Activated CD8-positive, alpha-beta memory T cell treated with anti-CD3 and anti-CD28 coated beads, Interleukin-2, amount 50 U/mL, for 48 hours (primary cell): ENCODE measurements around the gene ANKRD49.

Source experiments
- DNase-seq: peaks from one replicate; pipeline ENCODE4 v3.0.0-alpha.2; 2020

ANKRD49 gene

GRCh38 chr11:94511932-94512781 is 18.4 kb downstream of the ANKRD49 start, which contains the start of gene C11orf97:
Gene C11orf97, plus strand, starts transcription at chr11:94512461. Its CDS starts 68 bp downstream, at chr11:94512529.
- DNase-seq = peak; percentile 76

DNA sequence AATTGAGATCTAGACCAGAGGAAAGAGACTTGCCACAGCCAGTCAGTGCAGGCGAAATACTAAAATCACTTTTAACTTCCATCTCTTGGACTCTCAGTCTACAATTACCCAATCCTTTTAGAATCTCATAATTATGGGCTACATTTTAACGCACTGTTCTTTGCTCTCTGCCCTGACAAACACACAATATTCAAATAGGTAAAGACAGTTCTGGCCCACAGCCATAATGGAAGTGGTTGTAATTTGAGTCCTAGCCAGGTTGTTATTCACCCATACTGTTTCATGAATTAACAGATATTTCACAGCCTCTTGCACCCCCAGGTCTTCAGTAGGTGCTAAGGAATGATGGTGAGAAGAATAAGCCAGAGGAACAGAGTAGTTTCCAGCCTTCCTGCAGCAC is 19.3 kb downstream of the ANKRD49 start:
- DNase-seq = no peak

- DNase-seq = no peak
Measured at GRCh38 chr11:94515398-94515797, 21.6 kb downstream of the ANKRD49 start.

- DNase-seq = no peak
Measured at GRCh38 chr11:94516725-94517124, 22.9 kb downstream of the ANKRD49 start.

DNA sequence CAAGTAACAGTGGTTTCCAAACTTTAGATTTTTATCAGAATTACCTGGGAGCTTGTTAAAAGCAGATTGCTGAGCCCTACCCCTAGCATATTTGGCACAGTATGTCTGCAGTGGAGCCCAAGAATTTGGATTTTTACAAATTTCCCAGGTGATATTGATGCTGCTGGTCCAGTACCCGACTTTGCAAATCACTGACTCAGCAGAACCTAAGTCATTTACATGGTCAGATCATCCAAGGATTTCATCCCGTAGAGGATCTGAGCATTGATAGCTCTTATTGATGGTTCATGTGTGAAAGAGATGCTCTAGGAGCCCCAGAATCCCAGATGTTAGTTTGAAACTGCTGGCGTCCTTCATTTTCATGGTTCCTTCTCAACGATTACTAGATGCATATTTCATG is 24.5 kb downstream of the ANKRD49 start:
- DNase-seq = no peak

GRCh38 chr11:94519478-94520084 is 25.8 kb downstream of the ANKRD49 start:
- DNase-seq = no peak

DNA sequence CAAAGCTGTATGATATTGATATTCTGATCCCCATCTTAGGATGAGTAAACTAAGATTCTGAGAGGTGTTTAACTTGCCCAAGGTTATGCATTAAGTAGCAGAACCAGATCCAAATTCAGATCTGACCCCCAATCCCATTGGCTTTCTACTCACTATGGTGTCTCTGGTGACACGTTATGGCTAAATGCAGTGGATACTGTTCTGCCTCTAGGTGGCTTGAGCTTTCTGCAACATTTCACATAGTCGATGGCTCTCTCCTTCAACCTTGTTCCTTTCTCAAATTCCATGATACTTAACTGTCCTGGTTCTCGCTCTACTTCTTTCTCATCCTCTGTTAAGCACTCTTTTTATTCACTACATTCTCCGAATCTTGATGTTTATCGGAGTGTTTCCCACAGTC is 27.9 kb downstream of the ANKRD49 start:
- no peak for DNase-seq

DNA sequence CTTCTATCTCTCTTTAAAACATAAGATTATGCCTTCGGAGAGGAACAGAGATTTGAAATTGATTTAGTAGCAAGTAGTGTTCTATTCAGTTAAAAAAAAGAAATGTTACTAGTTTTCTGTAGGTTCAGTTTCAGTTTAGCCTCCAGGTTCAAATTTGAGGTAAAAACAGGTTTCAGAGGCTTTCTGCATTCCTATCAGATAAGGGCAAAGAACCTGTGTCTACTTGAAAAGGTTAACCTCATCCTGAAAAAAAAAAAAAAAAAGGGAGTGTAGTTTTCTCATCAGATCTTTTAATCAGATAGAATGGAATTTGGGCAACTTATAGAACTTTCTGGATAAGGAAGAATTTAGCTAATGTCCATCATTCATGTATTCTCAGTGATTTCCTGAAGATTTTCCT is 30.6 kb downstream of the ANKRD49 start:
- DNase-seq = no peak

GRCh38 chr11:94525546-94526324 is 32.0 kb downstream of the ANKRD49 start:
- DNase-seq = no peak

GRCh38 chr11:94526645-94527438 is 33.1 kb downstream of the ANKRD49 start:
- no peak for DNase-seq

DNA sequence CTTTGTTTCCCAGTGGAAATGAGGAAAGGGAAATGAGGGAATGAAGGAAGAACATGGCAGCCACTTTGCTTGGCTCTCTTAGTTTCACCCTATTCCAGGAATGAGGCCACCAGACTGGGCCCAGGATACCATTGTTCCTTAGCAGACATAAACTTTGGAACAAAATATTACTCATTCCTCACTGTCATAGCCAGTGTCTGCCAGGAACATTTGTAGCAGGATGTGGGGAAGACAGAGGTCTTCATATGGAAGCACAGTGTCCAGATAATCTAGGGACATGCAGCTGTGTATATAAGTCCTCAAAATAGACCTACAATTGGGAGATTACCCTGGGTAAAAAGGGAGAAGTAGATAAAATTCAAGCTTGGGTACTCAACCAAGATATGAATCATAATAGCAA is 34.8 kb downstream of the ANKRD49 start:
- DNase-seq = no peak

GRCh38 chr11:94532211-94532610 is 38.4 kb downstream of the ANKRD49 start:
- no peak for DNase-seq

- DNase-seq = no peak
Measured at GRCh38 chr11:94533206-94533605, 39.4 kb downstream of the ANKRD49 start.

GRCh38 chr11:94533696-94534630 is 40.2 kb downstream of the ANKRD49 start:
- DNase-seq = no peak

DNA sequence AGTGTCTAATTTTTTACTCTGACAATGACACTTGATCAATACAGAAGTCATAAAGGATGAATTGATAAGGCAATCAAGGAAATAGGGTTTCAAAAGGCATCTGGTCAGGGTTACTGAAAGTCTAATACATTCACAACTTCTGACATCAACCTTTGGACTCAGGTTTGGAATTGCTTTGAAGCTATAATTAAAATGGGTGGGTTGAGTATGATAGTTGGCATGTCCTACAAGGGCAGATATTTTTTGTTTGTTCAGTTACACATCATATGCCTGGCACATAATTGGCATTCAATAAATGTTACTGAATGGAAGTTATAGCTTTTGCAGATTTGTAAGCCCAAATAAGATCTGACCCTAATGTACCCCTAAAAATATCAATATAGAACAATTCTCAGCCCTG is 42.6 kb downstream of the ANKRD49 start:
- DNase-seq = no peak

DNA sequence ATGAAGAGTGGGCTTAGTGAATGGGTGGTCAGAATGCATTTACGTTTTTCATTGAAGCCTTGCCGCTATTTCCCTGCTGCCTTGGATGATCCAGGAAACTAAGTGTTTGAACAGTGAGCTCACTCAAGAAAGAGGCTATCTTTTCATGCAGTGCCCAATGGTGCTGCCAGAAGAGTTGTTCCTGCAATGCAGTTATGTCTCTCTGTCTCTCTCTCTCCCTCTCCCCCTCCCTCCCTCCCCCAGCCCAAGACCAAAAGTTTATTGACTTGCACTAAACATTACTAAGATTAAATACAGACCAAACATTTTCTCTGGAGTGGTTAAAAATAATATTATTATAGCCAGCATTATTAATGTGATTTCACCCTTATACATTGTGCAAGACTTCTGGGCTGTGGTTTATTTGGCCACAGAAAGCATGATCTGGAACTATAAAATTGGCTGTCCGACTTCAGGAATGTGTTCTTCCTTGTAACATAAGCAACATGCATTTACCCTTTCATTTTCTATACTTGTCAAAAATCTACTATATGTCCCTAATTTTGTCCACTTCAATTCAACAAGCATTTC is 43.3 kb downstream of the ANKRD49 start:
- no peak for DNase-seq

DNA sequence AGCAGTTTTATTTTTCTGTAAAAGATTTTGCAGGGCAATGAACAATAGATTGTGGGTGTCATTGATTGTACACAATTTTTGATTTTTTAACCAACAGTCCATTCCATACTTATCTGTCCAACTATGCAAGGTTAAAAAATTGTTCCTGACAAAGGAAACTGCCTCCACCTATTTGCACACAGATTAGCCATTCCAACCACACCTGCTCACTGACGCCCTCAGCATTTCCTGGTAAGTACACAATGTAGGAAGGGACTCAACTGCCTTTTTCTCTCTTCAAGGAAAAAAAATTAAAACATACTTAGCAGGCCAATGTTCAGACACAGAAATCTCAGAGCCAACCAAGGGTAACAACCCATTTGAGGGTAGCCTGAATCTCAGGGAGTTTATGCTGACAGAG is 45.6 kb downstream of the ANKRD49 start:
- no peak for DNase-seq

DNA sequence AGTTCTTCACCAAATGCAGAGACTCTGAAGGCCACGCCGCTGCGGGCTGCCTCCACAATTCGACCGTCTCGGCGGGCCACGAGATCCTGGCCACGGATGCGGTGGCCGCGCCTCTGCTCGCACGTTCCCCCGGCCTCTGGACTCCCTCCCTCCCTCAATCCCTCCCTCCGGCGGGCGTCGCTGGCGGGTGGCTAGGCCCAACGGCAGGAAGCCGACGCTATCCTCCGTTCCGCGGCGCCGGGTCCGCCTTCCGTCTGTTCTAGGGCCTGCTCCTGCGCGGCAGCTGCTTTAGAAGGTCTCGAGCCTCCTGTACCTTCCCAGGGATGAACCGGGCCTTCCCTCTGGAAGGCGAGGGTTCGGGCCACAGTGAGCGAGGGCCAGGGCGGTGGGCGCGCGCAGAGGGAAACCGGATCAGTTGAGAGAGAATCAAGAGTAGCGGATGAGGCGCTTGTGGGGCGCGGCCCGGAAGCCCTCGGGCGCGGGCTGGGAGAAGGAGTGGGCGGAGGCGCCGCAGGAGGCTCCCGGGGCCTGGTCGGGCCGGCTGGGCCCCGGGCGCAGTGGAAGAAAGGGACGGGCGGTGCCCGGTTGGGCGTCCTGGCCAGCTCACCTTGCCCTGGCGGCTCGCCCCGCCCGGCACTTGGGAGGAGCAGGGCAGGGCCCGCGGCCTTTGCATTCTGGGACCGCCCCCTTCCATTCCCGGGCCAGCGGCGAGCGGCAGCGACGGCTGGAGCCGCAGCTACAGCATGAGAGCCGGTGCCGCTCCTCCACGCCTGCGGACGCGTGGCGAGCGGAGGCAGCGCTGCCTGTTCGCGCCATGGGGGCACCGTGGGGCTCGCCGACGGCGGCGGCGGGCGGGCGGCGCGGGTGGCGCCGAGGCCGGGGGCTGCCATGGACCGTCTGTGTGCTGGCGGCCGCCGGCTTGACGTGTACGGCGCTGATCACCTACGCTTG is 50.2 kb downstream of the ANKRD49 start, which contains the start of gene FUT4:
Gene FUT4 (plus strand): TSS at position 227 of the 951 bp plus-strand sequence. CDS start 213 bp downstream, at position 440.
- peak; percentile 87 for DNase-seq

DNA sequence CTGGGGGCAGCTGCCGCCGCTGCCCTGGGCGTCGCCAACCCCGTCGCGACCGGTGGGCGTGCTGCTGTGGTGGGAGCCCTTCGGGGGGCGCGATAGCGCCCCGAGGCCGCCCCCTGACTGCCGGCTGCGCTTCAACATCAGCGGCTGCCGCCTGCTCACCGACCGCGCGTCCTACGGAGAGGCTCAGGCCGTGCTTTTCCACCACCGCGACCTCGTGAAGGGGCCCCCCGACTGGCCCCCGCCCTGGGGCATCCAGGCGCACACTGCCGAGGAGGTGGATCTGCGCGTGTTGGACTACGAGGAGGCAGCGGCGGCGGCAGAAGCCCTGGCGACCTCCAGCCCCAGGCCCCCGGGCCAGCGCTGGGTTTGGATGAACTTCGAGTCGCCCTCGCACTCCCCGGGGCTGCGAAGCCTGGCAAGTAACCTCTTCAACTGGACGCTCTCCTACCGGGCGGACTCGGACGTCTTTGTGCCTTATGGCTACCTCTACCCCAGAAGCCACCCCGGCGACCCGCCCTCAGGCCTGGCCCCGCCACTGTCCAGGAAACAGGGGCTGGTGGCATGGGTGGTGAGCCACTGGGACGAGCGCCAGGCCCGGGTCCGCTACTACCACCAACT is 51.0 kb downstream of the ANKRD49 start:
- DNase-seq = no peak
